Spleen (tissue), 11 donors: ENCODE measurements around the gene RAD51B. TPM values are rescaled to one million over a fixed set of nuclear protein-coding genes. Genes with fewer than 3 reads are reported as not detected.

ENCODE experiments used
- DNase-seq: peaks from one replicate; pipeline ENCODE4 v3.0.0-alpha.2; 2020
- H3K27ac ChIP-seq, 8 donors: fragments of 200-600 bp; sonication (generic) in 7 of 8; 1 replicate in 4 of 8; 2 replicates in 4 of 8; pipeline versions ENCODE4 v1.5.0 to v1.8.0; 2016 to 2021; ENCODE audit warnings: inconsistent platforms in 4 of 8, mild to moderate bottlenecking in 4 of 8, moderate library complexity in 1 of 8
- H3K27me3 ChIP-seq, 7 donors: fragments of 200-600 bp; sonication (generic) in 6 of 7; replicated peaks in 1 of 7; 1 replicate in 4 of 7; 2 replicates in 3 of 7; pipeline versions ENCODE4 v1.5.0 to v1.8.0; 2016 to 2021; ENCODE audit warnings: inconsistent platforms in 3 of 7, mild to moderate bottlenecking in 1 of 7
- H3K36me3 ChIP-seq, 6 donors: fragments of 200-600 bp; sonication (generic) in 5 of 6; 1 replicate in 4 of 6; 2 replicates in 2 of 6; pipeline versions ENCODE4 v1.5.0 to v1.8.0; 2016 to 2021; ENCODE audit warnings: inconsistent platforms in 2 of 6
- H3K4me1 ChIP-seq, 6 donors: fragments of 200-600 bp; sonication (generic) in 5 of 6; 1 replicate in 3 of 6; 2 replicates in 3 of 6; pipeline versions ENCODE4 v1.5.0 to v1.8.0; 2016 to 2021; ENCODE audit warnings: inconsistent platforms in 3 of 6
- H3K4me3 ChIP-seq, 8 donors: fragments of 200-600 bp; sonication (generic) in 7 of 8; 1 replicate in 4 of 8; 2 replicates in 4 of 8; pipeline versions ENCODE4 v1.5.0 to v1.8.0; 2016 to 2021; ENCODE audit warnings: inconsistent platforms in 4 of 8, mild to moderate bottlenecking in 4 of 8, moderate library complexity in 2 of 8
- H3K9me3 ChIP-seq, 8 donors: fragments of 200-600 bp; sonication (generic) in 7 of 8; 1 replicate in 4 of 8; 2 replicates in 4 of 8; pipeline versions ENCODE4 v1.5.0 to v1.8.0; 2016 to 2021; ENCODE audit warnings: inconsistent platforms in 4 of 8
- CTCF ChIP-seq, 11 experiments: fragments of 200-600 bp in 7 of 11; fragments of 450-650 bp in 4 of 11; sonication (generic) in 4 of 11; IDR thresholded peaks in 8 of 11; conservative IDR thresholded peaks in 3 of 11; 1 replicate in 7 of 11; 2 replicates in 4 of 11; pipeline versions ENCODE4 v1.4.0 to v1.8.0; 2016 to 2021; ENCODE audit warnings: antibody characterized with exemption in 11 of 11, inconsistent platforms in 4 of 11, mild to moderate bottlenecking in 1 of 11
- POLR2A ChIP-seq, 3 donors: fragments of 450-650 bp; IDR thresholded peaks; one replicate each; pipeline ENCODE4 v1.5.1; 2017; ENCODE audit warnings: antibody characterized with exemption in 3 of 3, mild to moderate bottlenecking in 1 of 3
- POLR2AphosphoS5 ChIP-seq, 3 donors: sonication (generic); formaldehyde crosslinking; IDR thresholded peaks; one replicate each; pipeline ENCODE4 v1.5.1; 2017; ENCODE audit warnings: antibody characterized with exemption in 3 of 3
- WGBS, 5 donors: extraction: QIAGEN DNeasy Blood & Tissue Kit in 3 of 5; methylation state at CpG; one replicate each; pipeline versions ENCODE4 v1.1.5 to v1.1.7; 2013 to 2018; 5-methylcytosine and 5-hydroxymethylcytosine counted together
- intact Hi-C: fragments of 100-400 bp; cut with DNase I; formaldehyde crosslinking; loops from one replicate; pipeline ENCODE4 v1.15.0; 2023; ENCODE audit warnings: low total_unique reads
- polyA plus RNA-seq, 3 donors: library from polyadenylated mRNA; stranded (reverse); fragments of 200-250 nt; gene quantifications; one replicate each; pipeline ENCODE4 v1.2.1, GENCODE V29; 2013
- total RNA-seq, 7 donors: library from RNA; depleted of rRNA in 3 of 7; stranded (reverse); fragments of >200 nt in 3 of 7; fragmentation: NEBNext Ultra II Directional in 4 of 7; extraction: Animal tissue kit (Norgen Biotek cat#: 25700) in 4 of 7; gene quantifications; one replicate each; pipeline versions ENCODE4 v1.1.0 to v1.2.1, GENCODE V29; 2016 to 2021
- donor health status: healthy with polysubstance abuse.
- donor health status: DM: no; HTN: no; CAD: no; lungs with moderate emphysema.
- donor health status: DM: no; HTN: no; CAD: no.
- donor health status: Bipolar disorder and iron deficiency.
- donor health status: healthy.
- donor health status: DM: no; HTN: no; CAD: no.
- donor health status: DM: yes; HTN: yes; CAD: no.

Gene RAD51B
- total and polyA plus RNA-seq, 10 donors, result 4.2 to 43.7 (median 29.8) TPM

GRCh38 chr14:68504861-68505260 lies 685.3 kb downstream of the RAD51B start:
- H3K27me3 ChIP-seq, result no peaks in the 10 kb centered on the region
- 88 to 96% (median 91%) methylated on average over 8 of the region's 8 CpGs for WGBS, 5 donors
- DNase-seq, result no peak
- no peaks in the 10 kb centered on the region for H3K36me3 ChIP-seq
- intact Hi-C loops, result no loop called here
- TF ChIP-seq CTCF (IDR thresholded peaks at IDR 0.05 in 8 of 11, conservative IDR thresholded peaks at IDR 0.05 in 3 of 11) (no peak), POLR2AphosphoS5 (IDR thresholded peaks at IDR 0.05) (no peak), POLR2A (IDR thresholded peaks at IDR 0.05) (no peak)
- H3K4me3 ChIP-seq, result no peak overlapping the region
- H3K27ac ChIP-seq, result no peak overlapping the region
- H3K9me3 ChIP-seq, result no peaks in the 10 kb centered on the region
- peaks cover 14 to 98% (median 49%) of the 10 kb centered on the region in 6 donors for H3K4me1 ChIP-seq

GRCh38 chr14:68506021-68506644 lies 686.6 kb downstream of the RAD51B start:
- peak; percentile 77 for DNase-seq
- Histone ChIP-seq H3K4me3 (no peak overlapping the region), H3K9me3 (no peaks in the 10 kb centered on the region), H3K4me1 (peaks cover 14 to 97% (median 43%) of the 10 kb centered on the region in 6 donors), H3K36me3 (no peaks in the 10 kb centered on the region), H3K27ac (peak overlapping the region in 7 of 8 donors; percentile 59 to 87 (median 76)), H3K27me3 (no peaks in the 10 kb centered on the region)
- intact Hi-C loops, result no loop called here
- TF ChIP-seq CTCF (IDR thresholded peaks at IDR 0.05 in 8 of 11, conservative IDR thresholded peaks at IDR 0.05 in 3 of 11) (no peak), POLR2AphosphoS5 (IDR thresholded peaks at IDR 0.05) (peak in 1 of 3 donors; percentile 11)
- 60 to 77% (median 71%) methylated on average over 13 to 17 of the region's 17 CpGs for WGBS, 5 donors

- no peak for DNase-seq
- Histone ChIP-seq H3K27ac (peak overlapping the region; percentile 28 to 87 (median 76)), H3K36me3 (no peaks in the 10 kb centered on the region), H3K4me1 (peaks cover 10 to 96% (median 40%) of the 10 kb centered on the region in 6 donors), H3K4me3 (no peak overlapping the region), H3K27me3 (no peaks in the 10 kb centered on the region), H3K9me3 (no peaks in the 10 kb centered on the region)
- intact Hi-C loops, result no loop called here
- TF ChIP-seq CTCF (IDR thresholded peaks at IDR 0.05 in 8 of 11, conservative IDR thresholded peaks at IDR 0.05 in 3 of 11), result no peak
- TF ChIP-seq POLR2AphosphoS5 (IDR thresholded peaks at IDR 0.05), result peak in 1 of 3 donors; percentile 52
- no peak for TF ChIP-seq POLR2A (IDR thresholded peaks at IDR 0.05)
- WGBS, 5 donors, result 49 to 68% (median 61%) methylated on average over 11 of the region's 11 CpGs
These were observed 687.3 kb downstream of the RAD51B start for GRCh38 chr14:68506645-68507419.

- H3K4me3 ChIP-seq, result no peak overlapping the region
- TF ChIP-seq POLR2A (IDR thresholded peaks at IDR 0.05) (no peak), CTCF (IDR thresholded peaks at IDR 0.05 in 8 of 11, conservative IDR thresholded peaks at IDR 0.05 in 3 of 11) (no peak), POLR2AphosphoS5 (IDR thresholded peaks at IDR 0.05) (no peak)
- H3K36me3 ChIP-seq, result no peaks in the 10 kb centered on the region
- no peak for DNase-seq
- 78 to 89% (median 83%) methylated on average over 9 to 10 of the region's 10 CpGs for WGBS, 5 donors
- peaks cover 9 to 94% (median 35%) of the 10 kb centered on the region in 6 donors for H3K4me1 ChIP-seq
- H3K27me3 ChIP-seq, result no peaks in the 10 kb centered on the region
- intact Hi-C loops, result no loop called here
- no peaks in the 10 kb centered on the region for H3K9me3 ChIP-seq
- peak overlapping the region; percentile 28 to 87 (median 76) for H3K27ac ChIP-seq
These were observed 688.0 kb downstream of the RAD51B start for GRCh38 chr14:68507544-68508081.
